NCI-H146 (cell line): ENCODE results near the gene ALDH1A2.

Experiments used
- DNase-seq: peaks from one replicate; lab custom pipeline; 2025; lab: John Stamatoyannopoulos, UW

Gene ALDH1A2

GRCh38 chr15:57943171-57943570 is 122.3 kb downstream of the ALDH1A2 start:
- no peak for DNase-seq

DNA sequence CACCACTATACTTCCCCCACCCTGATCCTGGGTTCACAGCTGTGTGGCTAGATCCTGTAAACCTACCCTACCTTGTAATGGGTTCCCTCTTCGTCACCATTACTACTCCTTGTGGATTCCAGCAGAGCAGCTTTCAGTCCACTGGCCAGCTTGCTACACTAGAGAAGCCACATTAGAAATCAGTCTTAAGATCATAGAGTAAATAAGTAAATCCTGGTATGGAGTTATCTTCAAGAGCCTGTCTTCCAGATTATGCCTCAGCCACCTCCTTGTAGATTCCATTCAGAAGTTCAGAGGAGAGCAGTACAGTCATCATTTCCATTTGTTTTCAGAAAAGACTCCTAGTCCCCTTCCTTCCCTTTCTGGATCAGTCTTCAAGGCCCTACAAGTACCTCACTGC is 123.7 kb downstream of the ALDH1A2 start:
- DNase-seq = no peak

DNA sequence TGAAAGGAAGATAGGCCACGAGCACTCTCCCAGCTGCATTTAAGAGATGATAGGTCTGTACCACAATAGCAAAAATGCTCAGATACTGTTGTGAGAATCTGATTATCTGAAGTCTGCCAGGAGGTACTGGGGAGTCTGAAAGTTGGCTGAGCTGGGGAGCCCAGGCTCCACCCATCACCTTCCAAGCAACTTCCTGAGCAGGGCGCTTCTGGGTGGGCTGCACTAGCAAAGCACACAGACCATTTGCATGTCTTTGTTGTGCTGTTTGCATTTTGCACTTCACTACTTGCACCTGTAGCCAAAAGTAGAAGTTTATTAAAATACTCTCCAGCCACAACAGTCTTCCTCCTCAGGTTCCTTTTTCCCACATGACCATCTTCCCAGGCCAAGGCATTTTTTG is 133.2 kb downstream of the ALDH1A2 start:
- DNase-seq = no peak

GRCh38 chr15:57931570-57931969 is 133.9 kb downstream of the ALDH1A2 start:
- DNase-seq = no peak

DNA sequence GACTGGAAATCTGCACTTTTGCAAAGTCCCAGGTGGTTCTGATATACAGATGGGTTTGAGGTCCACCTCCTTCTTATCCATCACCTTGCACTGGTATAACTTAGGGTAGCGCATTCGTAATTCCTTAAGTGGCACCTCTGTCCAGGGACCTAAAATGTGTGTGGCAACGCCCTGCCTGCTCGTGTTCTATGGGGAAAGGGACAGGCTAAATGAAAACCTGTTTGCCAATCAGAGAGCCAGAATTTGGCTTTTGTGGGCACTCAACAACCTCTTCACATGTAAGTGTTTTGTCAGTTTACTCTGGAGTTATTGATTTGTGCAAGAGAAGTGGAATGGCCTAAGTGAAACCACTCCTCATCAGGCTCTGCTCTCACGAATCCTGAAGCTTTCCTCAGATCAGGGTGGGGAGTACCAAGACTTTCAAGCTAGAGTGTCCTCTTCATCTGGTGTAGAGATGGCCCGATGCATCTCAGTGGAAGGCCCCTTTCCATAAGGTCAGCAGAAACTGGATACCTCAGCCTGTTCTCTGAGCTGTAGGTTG is 138.3 kb downstream of the ALDH1A2 start:
- DNase-seq = no peak

GRCh38 chr15:57925650-57926049 is 139.9 kb downstream of the ALDH1A2 start:
- no peak for DNase-seq

- DNase-seq = no peak
Measured at GRCh38 chr15:57924598-57924997, 140.9 kb downstream of the ALDH1A2 start.

- DNase-seq = no peak
Measured at GRCh38 chr15:57923750-57924149, 141.8 kb downstream of the ALDH1A2 start.

GRCh38 chr15:57923306-57923705 is 142.2 kb downstream of the ALDH1A2 start:
- DNase-seq = no peak

DNA sequence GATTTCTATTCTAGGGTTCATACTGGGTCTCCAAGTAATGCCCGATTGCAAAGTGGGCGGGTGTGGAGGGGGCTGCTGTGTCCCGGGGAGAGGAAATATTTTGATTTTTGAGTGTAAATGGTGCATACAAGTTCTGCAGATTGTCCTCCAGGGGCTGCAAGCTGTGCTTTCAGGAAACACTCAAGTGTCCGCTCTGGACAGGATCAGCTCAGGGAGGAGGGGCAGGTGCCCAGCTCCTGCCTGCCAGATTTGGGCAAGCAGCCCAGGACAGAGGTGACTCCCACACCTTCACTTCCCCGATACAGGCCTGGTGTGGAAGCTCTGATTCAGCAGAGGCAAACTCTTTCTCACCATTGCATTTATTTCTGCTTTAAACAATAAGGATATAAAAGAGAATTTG is 142.7 kb downstream of the ALDH1A2 start:
- DNase-seq = no peak

DNA sequence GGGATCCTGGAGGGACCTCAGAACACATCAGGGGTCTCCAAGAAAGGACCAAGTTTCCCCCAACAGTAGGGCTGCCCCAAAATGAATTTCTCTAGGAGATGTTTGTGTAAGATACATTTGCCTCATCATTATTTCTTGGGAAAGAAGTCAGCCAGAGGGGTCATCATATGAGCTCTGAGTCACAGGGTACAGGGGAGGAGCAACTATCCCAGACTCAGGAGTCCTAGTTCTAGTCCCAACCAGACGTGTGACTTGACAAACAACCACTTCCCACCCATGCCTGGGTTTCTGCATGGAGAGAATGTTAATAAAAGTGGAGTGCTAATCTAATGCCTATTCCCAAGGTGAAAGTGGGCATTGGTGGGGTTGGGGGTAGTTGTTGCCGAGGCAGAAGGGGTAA is 144.1 kb downstream of the ALDH1A2 start:
- no peak for DNase-seq

GRCh38 chr15:57920911-57921310 is 144.6 kb downstream of the ALDH1A2 start:
- DNase-seq = no peak

DNA sequence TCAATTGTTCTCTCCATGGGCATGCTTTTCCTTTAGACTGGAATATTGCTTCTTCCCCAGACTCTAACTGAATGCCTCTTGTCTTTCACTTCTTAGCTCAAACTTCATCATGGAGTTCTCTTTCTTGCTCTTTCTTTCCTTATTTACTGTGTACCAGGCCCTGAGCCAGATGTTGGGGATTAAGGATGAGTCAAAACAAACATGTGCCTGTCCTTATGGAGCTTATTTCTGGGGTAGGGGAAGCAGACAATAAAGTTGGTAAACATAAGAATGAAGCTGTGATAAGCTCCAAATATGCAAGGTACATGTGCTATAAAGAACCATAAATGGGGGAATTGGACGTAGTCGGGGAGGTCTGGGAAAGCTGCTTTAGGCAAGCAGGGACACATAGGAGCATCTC is 145.8 kb downstream of the ALDH1A2 start:
- no peak for DNase-seq

GRCh38 chr15:57917998-57918397 is 147.5 kb downstream of the ALDH1A2 start:
- no peak for DNase-seq

- DNase-seq = no peak
Measured at GRCh38 chr15:57916695-57917094, 148.8 kb downstream of the ALDH1A2 start.

GRCh38 chr15:57915827-57916531 is 149.5 kb downstream of the ALDH1A2 start:
- no peak for DNase-seq

- DNase-seq = no peak
Measured at GRCh38 chr15:57914350-57915055, 151.0 kb downstream of the ALDH1A2 start.

- no peak for DNase-seq
Measured at GRCh38 chr15:57911247-57911646, 154.3 kb downstream of the ALDH1A2 start.

GRCh38 chr15:57910672-57911071 is 154.8 kb downstream of the ALDH1A2 start:
- no peak for DNase-seq

GRCh38 chr15:57909388-57909787 is 156.1 kb downstream of the ALDH1A2 start:
- no peak for DNase-seq

DNA sequence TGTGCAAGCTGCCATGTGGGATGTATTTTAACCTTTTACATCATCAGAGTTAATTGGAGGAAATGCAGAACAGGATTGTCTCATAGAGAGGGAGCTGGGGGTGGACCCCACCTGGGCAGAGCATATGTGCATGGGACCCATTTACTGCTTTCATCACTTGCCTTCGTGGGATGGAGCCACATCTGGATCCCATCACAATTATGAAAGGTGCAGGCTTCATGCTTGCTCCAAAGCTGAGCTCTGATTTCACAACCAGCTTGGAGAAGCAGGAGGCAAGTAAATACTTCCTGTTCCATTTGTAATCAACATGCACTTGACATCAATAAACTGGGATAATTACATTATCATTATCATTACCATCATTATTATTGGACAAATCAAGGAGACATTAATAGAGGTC is 161.9 kb downstream of the ALDH1A2 start:
- no peak for DNase-seq
